HepG2 (cell line): ENCODE measurements around the gene ZDHHC14. TPM values are rescaled to one million over a fixed set of nuclear protein-coding genes. Genes with fewer than 3 reads are reported as not detected.
A peak's percentile ranks its signal among the peaks of the same experiment; 100 is the strongest.

Experiments used
- ATM ChIP-seq: fragments of 450-650 bp; IDR thresholded peaks from 2 replicates; pipeline ENCODE4 v1.7.1; 2017; ENCODE audit warnings: mild to moderate bottlenecking, borderline replicate concordance
- BCL3 ChIP-seq: sonication (generic); formaldehyde crosslinking; IDR thresholded peaks from 2 replicates; pipeline ENCODE4 v1.5.1; 2020; ENCODE audit warnings: mild to moderate bottlenecking, missing genetic modification reagents, moderate library complexity
- CBX2 ChIP-seq, 2 experiments: fragments of 200-600 bp in 1 of 2; sonication (generic); formaldehyde crosslinking in 1 of 2; IDR thresholded peaks; 2 replicates each; pipeline versions ENCODE4 v1.7.0 to v1.8.1; 2018 to 2022; ENCODE audit warnings: low read depth in 2 of 2, low read length in 1 of 2, mild to moderate bottlenecking in 1 of 2, missing genetic modification reagents in 1 of 2
- FOXP4 ChIP-seq: sonication (generic); formaldehyde crosslinking; IDR thresholded peaks from 2 replicates; pipeline ENCODE4 v1.4.0; 2020; ENCODE audit warnings: missing genetic modification reagents
- MBD4 ChIP-seq: IDR thresholded peaks from 2 replicates; pipeline ENCODE4 v1.6.1; 2012; ENCODE audit warnings: low read length, inconsistent platforms, borderline replicate concordance
- MEIS2 ChIP-seq: sonication (generic); formaldehyde crosslinking; IDR thresholded peaks from 2 replicates; pipeline ENCODE4 v1.9.0; 2021; ENCODE audit warnings: mild to moderate bottlenecking, missing genetic modification reagents
- RFXAP ChIP-seq: sonication (generic); formaldehyde crosslinking; IDR thresholded peaks from 2 replicates; pipeline ENCODE4 v1.4.0; 2020; ENCODE audit warnings: missing genetic modification reagents, borderline replicate concordance
- SMC3 ChIP-seq: IDR thresholded peaks from 2 replicates; pipeline ENCODE4 v1.6.1; 2011; ENCODE audit warnings: low read length, improper control_type of control experiment
- TGIF2 ChIP-seq: IDR thresholded peaks from 2 replicates; pipeline ENCODE4 v1.6.1; 2016; ENCODE audit warnings: control low read depth, missing compliant biosample characterization
- THRA ChIP-seq: sonication (generic); formaldehyde crosslinking; IDR thresholded peaks from 2 replicates; pipeline ENCODE4 v1.4.0; 2020; ENCODE audit warnings: missing genetic modification reagents, borderline replicate concordance
- XRCC5 ChIP-seq: fragments of 200-400 bp; formaldehyde crosslinking; optimal IDR thresholded peaks from 2 replicates; pipeline ENCODE3; 2017; ENCODE audit warnings: mild to moderate bottlenecking, low read length
- YEATS4 ChIP-seq: sonication (generic); formaldehyde crosslinking; IDR thresholded peaks from 2 replicates; pipeline ENCODE4 v1.4.0; 2020; ENCODE audit warnings: missing genetic modification reagents, borderline replicate concordance
- YY1 ChIP-seq: IDR thresholded peaks from 2 replicates; pipeline ENCODE4 v1.6.1; 2011; ENCODE audit warnings: low read length, low read depth, moderate library complexity, mild to moderate bottlenecking; ENCODE audit not compliant: insufficient read depth, insufficient replicate concordance
- ZBTB38 ChIP-seq: sonication (generic); formaldehyde crosslinking; IDR thresholded peaks from 2 replicates; pipeline ENCODE4 v1.5.1; 2020; ENCODE audit warnings: mild to moderate bottlenecking, missing genetic modification reagents
- ZFP37 ChIP-seq: sonication (generic); formaldehyde crosslinking; IDR thresholded peaks from 2 replicates; pipeline ENCODE4 v1.4.0; 2020; ENCODE audit warnings: missing genetic modification reagents, borderline replicate concordance
- ZNF234 ChIP-seq: sonication (generic); formaldehyde crosslinking; conservative IDR thresholded peaks from 2 replicates; pipeline ENCODE4 v1.5.1; 2020; ENCODE audit warnings: mild to moderate bottlenecking, missing genetic modification reagents
- ZNF564 ChIP-seq: sonication (generic); formaldehyde crosslinking; IDR thresholded peaks from 2 replicates; pipeline ENCODE4 v1.8.1; 2023; ENCODE audit warnings: mild to moderate bottlenecking, missing genetic modification reagents
- ZNF766 ChIP-seq: sonication (generic); formaldehyde crosslinking; IDR thresholded peaks from 2 replicates; pipeline ENCODE4 v1.5.0; 2020; ENCODE audit warnings: missing genetic modification reagents, borderline replicate concordance
- polyA plus RNA-seq, 8 experiments: library from polyadenylated mRNA; depleted of rRNA in 3 of 8; stranded (reverse) in 7 of 8; unstranded in 1 of 8; fragments of >200 nt; fragmentation: Illumina TruSeq in 4 of 8; extraction: Trizol in 4 of 8; gene quantifications; 2 replicates each; pipeline versions ENCODE4 v1.2.1 to v1.2.3, GENCODE V29; 2011 to 2016; ENCODE audit warnings: low read depth in 4 of 8, missing spikeins in 1 of 8, mixed read lengths in 1 of 8; ENCODE audit not compliant: insufficient read depth in 1 of 8
- total RNA-seq, 5 experiments: library from RNA; depleted of rRNA; stranded (reverse); fragments of >200 nt; fragmentation: Illumina TruSeq; extraction: Trizol; gene quantifications; 2 replicates each; pipeline ENCODE4 v1.2.3, GENCODE V29; 2016; ENCODE audit warnings: low read depth in 1 of 5
- TF ChIP-seq, protein P1 (sequence below): sonication (generic); formaldehyde crosslinking; IDR thresholded peaks from 2 replicates; pipeline ENCODE4 v1.5.0; 2020; ENCODE audit warnings: mild to moderate bottlenecking, low read depth, missing genetic modification reagents, borderline replicate concordance
- TF ChIP-seq, protein P2 (sequence below): sonication (generic); formaldehyde crosslinking; IDR thresholded peaks from 2 replicates; pipeline ENCODE4 v1.4.0; 2020; ENCODE audit warnings: missing genetic modification reagents

The ZDHHC14 gene
- total and polyA plus RNA-seq, 2 of the 13 experiments (the other 11 are each of a cell fraction or from before 2014, with no cell fraction given), result 3.7 to 9.5 TPM

DNA sequence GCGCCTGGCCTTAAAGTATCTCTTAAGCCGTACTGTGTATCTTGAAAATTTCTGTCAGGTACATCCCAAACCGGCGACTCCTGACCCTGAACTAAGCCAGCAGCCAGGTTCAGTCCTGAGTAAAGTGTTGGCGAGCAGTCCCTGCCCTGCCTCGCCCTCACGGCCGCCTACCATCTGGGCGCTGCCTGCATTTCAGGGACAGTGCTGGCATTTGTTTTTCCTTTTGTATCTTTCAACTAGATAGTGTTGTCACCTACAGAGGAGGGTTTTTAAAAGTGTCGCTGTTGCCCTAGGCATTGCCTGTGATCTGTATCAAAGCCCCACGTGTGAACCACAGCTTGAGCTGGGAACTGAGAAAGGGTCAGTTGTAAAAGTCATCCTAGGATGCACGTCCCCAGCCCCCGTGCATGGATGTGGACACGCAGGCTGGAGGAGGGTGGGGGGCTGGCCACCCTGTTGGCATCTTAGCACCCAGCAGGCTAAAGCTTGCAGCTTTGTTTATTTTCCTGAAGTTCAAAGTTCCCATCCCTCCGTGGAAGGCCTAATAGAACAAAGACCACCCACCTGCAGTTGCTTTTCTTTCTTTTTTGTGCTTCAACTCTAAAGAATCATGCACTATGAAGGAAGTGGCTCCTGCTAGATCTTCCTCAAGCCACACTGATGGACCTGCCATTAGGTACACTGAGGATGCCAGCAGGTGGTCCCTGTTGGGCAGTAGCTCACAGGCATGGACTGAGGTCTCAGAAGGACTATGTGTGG lies 136.8 kb downstream of the ZDHHC14 start (continued):
- TF ChIP-seq MBD4 (no peak), ZFP37 (CRISPR knock-in tag) (peak; percentile 63; the same call in 1 of the 2 replicates), ATM (no peak), TGIF2 (CRISPR knock-in tag) (0 out of 2 replicates have a peak, but pooled peaks have one; percentile 29), THRA (CRISPR knock-in tag) (peak; percentile 71; the same call in 1 of the 2 replicates), SMC3 (no peak), ZBTB38 (CRISPR knock-in tag) (peak; percentile 99), BCL3 (CRISPR knock-in tag) (no peak; the same call in 1 of the 2 replicates), RFXAP (CRISPR knock-in tag) (peak; percentile 47; the same call in 1 of the 2 replicates), XRCC5 (peak; percentile 26), YY1 (no peak), ZNF234 (CRISPR knock-in tag) (no peak), MEIS2 (peak; percentile 16; the same call in 1 of the 2 replicates), FOXP4 (CRISPR knock-in tag) (peak; percentile 57), YEATS4 (CRISPR knock-in tag) (peak; percentile 80; the same call in 1 of the 2 replicates), ZNF564 (CRISPR knock-in tag) (no peak), ZNF766 (CRISPR knock-in tag) (peak; percentile 72; the same call in 1 of the 2 replicates), CBX2 (IDR thresholded peaks at IDR 0.05; ENCODE audit: low read depth, low read length) (no peak), CBX2 (CRISPR knock-in tag; IDR thresholded peaks at IDR 0.05; ENCODE audit: low read depth) (no peak)
- TF ChIP-seq, protein P1, sequence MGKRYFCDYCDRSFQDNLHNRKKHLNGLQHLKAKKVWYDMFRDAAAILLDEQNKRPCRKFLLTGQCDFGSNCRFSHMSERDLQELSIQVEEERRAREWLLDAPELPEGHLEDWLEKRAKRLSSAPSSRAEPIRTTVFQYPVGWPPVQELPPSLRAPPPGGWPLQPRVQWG (CRISPR knock-in tag), result no peak
- TF ChIP-seq, protein P2, sequence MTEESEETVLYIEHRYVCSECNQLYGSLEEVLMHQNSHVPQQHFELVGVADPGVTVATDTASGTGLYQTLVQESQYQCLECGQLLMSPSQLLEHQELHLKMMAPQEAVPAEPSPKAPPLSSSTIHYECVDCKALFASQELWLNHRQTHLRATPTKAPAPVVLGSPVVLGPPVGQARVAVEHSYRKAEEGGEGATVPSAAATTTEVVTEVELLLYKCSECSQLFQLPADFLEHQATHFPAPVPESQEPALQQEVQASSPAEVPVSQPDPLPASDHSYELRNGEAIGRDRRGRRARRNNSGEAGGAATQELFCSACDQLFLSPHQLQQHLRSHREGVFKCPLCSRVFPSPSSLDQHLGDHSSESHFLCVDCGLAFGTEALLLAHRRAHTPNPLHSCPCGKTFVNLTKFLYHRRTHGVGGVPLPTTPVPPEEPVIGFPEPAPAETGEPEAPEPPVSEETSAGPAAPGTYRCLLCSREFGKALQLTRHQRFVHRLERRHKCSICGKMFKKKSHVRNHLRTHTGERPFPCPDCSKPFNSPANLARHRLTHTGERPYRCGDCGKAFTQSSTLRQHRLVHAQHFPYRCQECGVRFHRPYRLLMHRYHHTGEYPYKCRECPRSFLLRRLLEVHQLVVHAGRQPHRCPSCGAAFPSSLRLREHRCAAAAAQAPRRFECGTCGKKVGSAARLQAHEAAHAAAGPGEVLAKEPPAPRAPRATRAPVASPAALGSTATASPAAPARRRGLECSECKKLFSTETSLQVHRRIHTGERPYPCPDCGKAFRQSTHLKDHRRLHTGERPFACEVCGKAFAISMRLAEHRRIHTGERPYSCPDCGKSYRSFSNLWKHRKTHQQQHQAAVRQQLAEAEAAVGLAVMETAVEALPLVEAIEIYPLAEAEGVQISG (CRISPR knock-in tag), result peak; percentile 63
